ENCODE results near the gene SSC4D. TPM values are rescaled to one million over a fixed set of nuclear protein-coding genes. Genes with fewer than 3 reads are reported as not detected.

The SSC4D gene
- total and polyA plus RNA-seq, 9 of the 15 experiments (the other 6 are each of a cell fraction or from before 2014, with no cell fraction given) = 0.06 to 1.1 (median 0.85) TPM; not detected in 1

GRCh38 chr7:76383089-76383944 lies 26.2 kb downstream of the SSC4D start (continued):
- TF ChIP-seq ZNF324 (CRISPR knock-in tag; IDR thresholded peaks at IDR 0.05) (no peak), PHF20 (IDR thresholded peaks at IDR 0.05; ENCODE audit: partially characterized antibody) (no peak), ZC3H8 (IDR thresholded peaks at IDR 0.05) (no peak), XRCC5 (IDR thresholded peaks at IDR 0.05; ENCODE audit: low read depth, low read length) (0 out of 2 replicates have a peak, but pooled peaks have one; percentile 43), BHLHE40 (IDR thresholded peaks at IDR 0.05; ENCODE audit: low read length) (no peak), COPS2 (conservative IDR thresholded peaks at IDR 0.05) (no peak), ZSCAN32 (CRISPR knock-in tag; IDR thresholded peaks at IDR 0.05) (no peak), ZNF589 (CRISPR knock-in tag; IDR thresholded peaks at IDR 0.05; ENCODE audit: low read depth) (no peak), RBM17 (IDR thresholded peaks at IDR 0.05; ENCODE audit: borderline replicate concordance, low read depth, low read length) (no peak), ZNF347 (CRISPR knock-in tag; IDR thresholded peaks at IDR 0.05; ENCODE audit: low read depth) (no peak), TEAD4 (IDR thresholded peaks at IDR 0.05; ENCODE audit: low read length) (peak; percentile 12; the same call in 1 of the 2 replicates), TEAD4 (CRISPR knock-in tag; IDR thresholded peaks at IDR 0.05; ENCODE audit: borderline replicate concordance) (no peak), ZNF644 (tag; IDR thresholded peaks at IDR 0.05; ENCODE audit: low read depth) (no peak), TGIF2 (CRISPR knock-in tag; IDR thresholded peaks at IDR 0.05) (no peak), ZNF23 (CRISPR knock-in tag; IDR thresholded peaks at IDR 0.05) (no peak), MTA2 (IDR thresholded peaks at IDR 0.05; ENCODE audit: low read depth) (0 out of 2 replicates have a peak, but pooled peaks have one; percentile 22), NR2C2 (CRISPR knock-in tag; IDR thresholded peaks at IDR 0.05) (no peak), NR2C2 (tag; IDR thresholded peaks at IDR 0.05) (peak; percentile 55)
- TF ChIP-seq, protein P1, sequence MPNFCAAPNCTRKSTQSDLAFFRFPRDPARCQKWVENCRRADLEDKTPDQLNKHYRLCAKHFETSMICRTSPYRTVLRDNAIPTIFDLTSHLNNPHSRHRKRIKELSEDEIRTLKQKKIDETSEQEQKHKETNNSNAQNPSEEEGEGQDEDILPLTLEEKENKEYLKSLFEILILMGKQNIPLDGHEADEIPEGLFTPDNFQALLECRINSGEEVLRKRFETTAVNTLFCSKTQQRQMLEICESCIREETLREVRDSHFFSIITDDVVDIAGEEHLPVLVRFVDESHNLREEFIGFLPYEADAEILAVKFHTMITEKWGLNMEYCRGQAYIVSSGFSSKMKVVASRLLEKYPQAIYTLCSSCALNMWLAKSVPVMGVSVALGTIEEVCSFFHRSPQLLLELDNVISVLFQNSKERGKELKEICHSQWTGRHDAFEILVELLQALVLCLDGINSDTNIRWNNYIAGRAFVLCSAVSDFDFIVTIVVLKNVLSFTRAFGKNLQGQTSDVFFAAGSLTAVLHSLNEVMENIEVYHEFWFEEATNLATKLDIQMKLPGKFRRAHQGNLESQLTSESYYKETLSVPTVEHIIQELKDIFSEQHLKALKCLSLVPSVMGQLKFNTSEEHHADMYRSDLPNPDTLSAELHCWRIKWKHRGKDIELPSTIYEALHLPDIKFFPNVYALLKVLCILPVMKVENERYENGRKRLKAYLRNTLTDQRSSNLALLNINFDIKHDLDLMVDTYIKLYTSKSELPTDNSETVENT (CRISPR knock-in tag; IDR thresholded peaks at IDR 0.05) = no peak
- TF ChIP-seq, protein P2, sequence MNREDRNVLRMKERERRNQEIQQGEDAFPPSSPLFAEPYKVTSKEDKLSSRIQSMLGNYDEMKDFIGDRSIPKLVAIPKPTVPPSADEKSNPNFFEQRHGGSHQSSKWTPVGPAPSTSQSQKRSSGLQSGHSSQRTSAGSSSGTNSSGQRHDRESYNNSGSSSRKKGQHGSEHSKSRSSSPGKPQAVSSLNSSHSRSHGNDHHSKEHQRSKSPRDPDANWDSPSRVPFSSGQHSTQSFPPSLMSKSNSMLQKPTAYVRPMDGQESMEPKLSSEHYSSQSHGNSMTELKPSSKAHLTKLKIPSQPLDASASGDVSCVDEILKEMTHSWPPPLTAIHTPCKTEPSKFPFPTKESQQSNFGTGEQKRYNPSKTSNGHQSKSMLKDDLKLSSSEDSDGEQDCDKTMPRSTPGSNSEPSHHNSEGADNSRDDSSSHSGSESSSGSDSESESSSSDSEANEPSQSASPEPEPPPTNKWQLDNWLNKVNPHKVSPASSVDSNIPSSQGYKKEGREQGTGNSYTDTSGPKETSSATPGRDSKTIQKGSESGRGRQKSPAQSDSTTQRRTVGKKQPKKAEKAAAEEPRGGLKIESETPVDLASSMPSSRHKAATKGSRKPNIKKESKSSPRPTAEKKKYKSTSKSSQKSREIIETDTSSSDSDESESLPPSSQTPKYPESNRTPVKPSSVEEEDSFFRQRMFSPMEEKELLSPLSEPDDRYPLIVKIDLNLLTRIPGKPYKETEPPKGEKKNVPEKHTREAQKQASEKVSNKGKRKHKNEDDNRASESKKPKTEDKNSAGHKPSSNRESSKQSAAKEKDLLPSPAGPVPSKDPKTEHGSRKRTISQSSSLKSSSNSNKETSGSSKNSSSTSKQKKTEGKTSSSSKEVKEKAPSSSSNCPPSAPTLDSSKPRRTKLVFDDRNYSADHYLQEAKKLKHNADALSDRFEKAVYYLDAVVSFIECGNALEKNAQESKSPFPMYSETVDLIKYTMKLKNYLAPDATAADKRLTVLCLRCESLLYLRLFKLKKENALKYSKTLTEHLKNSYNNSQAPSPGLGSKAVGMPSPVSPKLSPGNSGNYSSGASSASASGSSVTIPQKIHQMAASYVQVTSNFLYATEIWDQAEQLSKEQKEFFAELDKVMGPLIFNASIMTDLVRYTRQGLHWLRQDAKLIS (CRISPR knock-in tag; IDR thresholded peaks at IDR 0.05) = no peak
- TF ChIP-seq, protein P3, sequence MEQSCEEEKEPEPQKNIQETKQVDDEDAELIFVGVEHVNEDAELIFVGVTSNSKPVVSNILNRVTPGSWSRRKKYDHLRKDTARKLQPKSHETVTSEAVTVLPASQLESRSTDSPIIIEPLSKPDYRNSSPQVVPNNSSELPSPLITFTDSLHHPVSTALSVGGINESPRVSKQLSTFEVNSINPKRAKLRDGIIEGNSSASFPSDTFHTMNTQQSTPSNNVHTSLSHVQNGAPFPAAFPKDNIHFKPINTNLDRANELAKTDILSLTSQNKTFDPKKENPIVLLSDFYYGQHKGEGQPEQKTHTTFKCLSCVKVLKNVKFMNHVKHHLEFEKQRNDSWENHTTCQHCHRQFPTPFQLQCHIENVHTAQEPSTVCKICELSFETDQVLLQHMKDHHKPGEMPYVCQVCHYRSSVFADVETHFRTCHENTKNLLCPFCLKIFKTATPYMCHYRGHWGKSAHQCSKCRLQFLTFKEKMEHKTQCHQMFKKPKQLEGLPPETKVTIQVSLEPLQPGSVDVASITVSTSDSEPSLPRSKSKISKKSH (CRISPR knock-in tag; IDR thresholded peaks at IDR 0.05) = no peak

Data from K562 (cell line).